Common myeloid progenitor, CD34-positive (primary cell): Measurements from ENCODE around the gene SLC17A1.
A peak's percentile ranks its signal among the peaks of the same experiment; 100 is the strongest.

Experiments
- CTCF ChIA-PET: fragments of 350-600 bp; sonication (Branson Sonifier 250); formaldehyde crosslinking; loops from one replicate; lab custom pipeline; 2021; ENCODE audit warnings: antibody characterized with exemption; lab: Charles Lee
- POLR2A ChIA-PET: fragments of 350-600 bp; sonication (Branson Sonifier 250); formaldehyde crosslinking; loops from one replicate; lab custom pipeline; 2021; ENCODE audit warnings: antibody characterized with exemption; lab: Charles Lee
- DNase-seq, 3 donors: peaks; one replicate each; pipeline versions ENCODE4 v3.0.0 to v3.0.0-alpha.2; 2013
- H3K27ac ChIP-seq, 2 experiments: 1 replicate in 1 of 2; 2 replicates in 1 of 2; pipeline ENCODE4 v1.7.0; 2013; ENCODE audit warnings: inconsistent platforms in 2 of 2, low read length in 2 of 2, mild to moderate bottlenecking in 2 of 2, low read depth in 1 of 2, moderate library complexity in 1 of 2; ENCODE audit not compliant: severe bottlenecking in 2 of 2, insufficient read depth in 1 of 2, poor library complexity in 1 of 2
- H3K27me3 ChIP-seq, 5 experiments: replicated peaks in 2 of 5; 1 replicate in 3 of 5; 2 replicates in 2 of 5; pipeline versions ENCODE4 v1.6.1 to v1.7.0; 2013; ENCODE audit warnings: low read length in 4 of 5, mild to moderate bottlenecking in 2 of 5, moderate library complexity in 2 of 5, inconsistent platforms in 1 of 5; ENCODE audit not compliant: insufficient read depth in 5 of 5, control insufficient read depth in 4 of 5
- H3K36me3 ChIP-seq, 4 experiments: 1 replicate in 2 of 4; 2 replicates in 2 of 4; pipeline versions ENCODE4 v1.6.1 to v1.7.0; 2013; ENCODE audit warnings: low read length in 3 of 4, control low read depth in 1 of 4, mild to moderate bottlenecking in 1 of 4; ENCODE audit not compliant: control insufficient read depth in 4 of 4, insufficient read depth in 4 of 4
- H3K4me1 ChIP-seq, 4 experiments: 1 replicate in 3 of 4; 2 replicates in 1 of 4; pipeline versions ENCODE4 v1.6.1 to v1.7.1; 2013; ENCODE audit warnings: low read length in 3 of 4, mild to moderate bottlenecking in 3 of 4, control low read depth in 1 of 4, inconsistent platforms in 1 of 4, moderate library complexity in 1 of 4; ENCODE audit not compliant: control insufficient read depth in 4 of 4, insufficient read depth in 4 of 4; ENCODE audit errors: control extremely low read depth in 1 of 4
- H3K4me3 ChIP-seq, 7 experiments: 1 replicate in 4 of 7; 2 replicates in 3 of 7; pipeline versions ENCODE4 v1.5.1 to v1.7.0; 2013; ENCODE audit warnings: mild to moderate bottlenecking in 7 of 7, low read length in 6 of 7, moderate library complexity in 6 of 7, inconsistent platforms in 2 of 7, low read depth in 2 of 7, control low read depth in 1 of 7; ENCODE audit not compliant: insufficient read depth in 4 of 7, control insufficient read depth in 1 of 7; ENCODE audit errors: extremely low read depth in 1 of 7
- H3K9me3 ChIP-seq, 5 experiments: 1 replicate in 4 of 5; 2 replicates in 1 of 5; pipeline versions ENCODE4 v1.6.1 to v1.7.1; 2013; ENCODE audit warnings: low read length in 4 of 5, mild to moderate bottlenecking in 2 of 5, inconsistent platforms in 1 of 5, low read depth in 1 of 5, moderate library complexity in 1 of 5; ENCODE audit not compliant: control insufficient read depth in 4 of 5, insufficient read depth in 2 of 5; ENCODE audit errors: control extremely low read depth in 1 of 5
- WGBS: methylation state at CpG from one replicate; pipeline ENCODE4 v1.1.5; 2013; ENCODE audit not compliant: insufficient coverage; 5-methylcytosine and 5-hydroxymethylcytosine counted together

Gene SLC17A1

DNA sequence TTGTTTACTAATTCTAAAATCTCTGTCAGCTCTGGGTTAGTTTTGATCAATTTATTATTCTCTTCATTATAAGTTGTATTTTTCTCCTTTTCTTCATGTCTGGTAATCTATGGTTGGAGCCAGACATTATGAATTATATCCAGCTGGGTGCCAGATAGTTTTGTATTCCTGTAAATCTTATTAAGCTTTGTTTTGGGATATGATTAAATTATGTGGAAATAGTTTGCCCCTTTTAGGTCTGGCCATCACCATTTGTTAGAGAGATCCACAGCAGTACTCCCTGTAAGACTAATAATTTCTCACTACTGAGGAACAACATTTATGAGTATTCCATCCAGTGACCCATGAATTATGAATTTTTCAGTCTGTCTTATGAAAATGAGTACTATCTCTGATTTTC is 20.9 kb upstream of the SLC17A1 start:
- ChIA-PET POLR2A (no interaction called here), CTCF (no interaction called here)
- Histone ChIP-seq H3K27ac (no peak overlapping the region), H3K9me3 (no peaks in the 10 kb centered on the region), H3K27me3 (no peaks in the 10 kb centered on the region), H3K4me3 (no peak overlapping the region), H3K4me1 (no peaks in the 10 kb centered on the region), H3K36me3 (no peaks in the 10 kb centered on the region)
- DNase-seq = no peak

- DNase-seq = peak in 1 of 3 donors; percentile 11
- no peaks in the 10 kb centered on the region for H3K36me3 ChIP-seq
- H3K27me3 ChIP-seq = no peaks in the 10 kb centered on the region
- no peaks in the 10 kb centered on the region for H3K4me1 ChIP-seq
- POLR2A ChIA-PET = no interaction called here
- H3K4me3 ChIP-seq = no peak overlapping the region
- 83% methylated on average over 1 of the region's 2 CpGs for WGBS
- no peak overlapping the region for H3K27ac ChIP-seq
- H3K9me3 ChIP-seq = no peaks in the 10 kb centered on the region
- CTCF ChIA-PET = no interaction called here
These were observed 20.1 kb upstream of the SLC17A1 start for GRCh38 chr6:25851961-25852360.

GRCh38 chr6:25844518-25844917 is 12.7 kb upstream of the SLC17A1 start:
- ChIA-PET POLR2A (no interaction called here), CTCF (no interaction called here)
- Histone ChIP-seq H3K36me3 (no peaks in the 10 kb centered on the region), H3K4me1 (no peaks in the 10 kb centered on the region), H3K27ac (no peak overlapping the region), H3K27me3 (no peaks in the 10 kb centered on the region), H3K4me3 (no peak overlapping the region), H3K9me3 (no peaks in the 10 kb centered on the region)
- 88% methylated on average over 1 of the region's 2 CpGs for WGBS
- DNase-seq = no peak

DNA sequence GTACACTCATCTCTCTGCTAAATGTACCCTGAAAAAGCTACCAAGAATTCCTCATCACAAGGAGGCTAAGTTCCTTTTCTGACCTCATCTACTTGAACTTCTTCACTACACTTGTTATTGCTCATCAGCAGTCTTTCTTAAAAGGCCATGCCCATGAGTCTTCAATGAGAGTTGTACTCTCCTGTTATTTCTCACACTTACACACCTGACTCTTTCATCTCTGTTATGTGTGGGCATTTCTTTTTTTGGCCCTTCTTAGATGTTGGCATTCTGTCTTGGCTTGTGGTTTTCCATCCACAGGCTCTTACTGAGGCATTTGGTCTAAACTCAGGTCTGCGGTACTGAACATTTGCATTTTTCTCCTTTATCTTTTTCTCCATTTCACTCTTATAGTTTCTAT is 10.7 kb upstream of the SLC17A1 start:
- CTCF ChIA-PET = no interaction called here
- POLR2A ChIA-PET = no interaction called here
- WGBS = no CpG with 5 or more reads among the region's 1 CpG
- no peaks in the 10 kb centered on the region for H3K4me1 ChIP-seq
- no peak overlapping the region for H3K4me3 ChIP-seq
- no peaks in the 10 kb centered on the region for H3K27me3 ChIP-seq
- DNase-seq = no peak
- H3K27ac ChIP-seq = no peak overlapping the region
- no peaks in the 10 kb centered on the region for H3K9me3 ChIP-seq
- no peaks in the 10 kb centered on the region for H3K36me3 ChIP-seq

DNA sequence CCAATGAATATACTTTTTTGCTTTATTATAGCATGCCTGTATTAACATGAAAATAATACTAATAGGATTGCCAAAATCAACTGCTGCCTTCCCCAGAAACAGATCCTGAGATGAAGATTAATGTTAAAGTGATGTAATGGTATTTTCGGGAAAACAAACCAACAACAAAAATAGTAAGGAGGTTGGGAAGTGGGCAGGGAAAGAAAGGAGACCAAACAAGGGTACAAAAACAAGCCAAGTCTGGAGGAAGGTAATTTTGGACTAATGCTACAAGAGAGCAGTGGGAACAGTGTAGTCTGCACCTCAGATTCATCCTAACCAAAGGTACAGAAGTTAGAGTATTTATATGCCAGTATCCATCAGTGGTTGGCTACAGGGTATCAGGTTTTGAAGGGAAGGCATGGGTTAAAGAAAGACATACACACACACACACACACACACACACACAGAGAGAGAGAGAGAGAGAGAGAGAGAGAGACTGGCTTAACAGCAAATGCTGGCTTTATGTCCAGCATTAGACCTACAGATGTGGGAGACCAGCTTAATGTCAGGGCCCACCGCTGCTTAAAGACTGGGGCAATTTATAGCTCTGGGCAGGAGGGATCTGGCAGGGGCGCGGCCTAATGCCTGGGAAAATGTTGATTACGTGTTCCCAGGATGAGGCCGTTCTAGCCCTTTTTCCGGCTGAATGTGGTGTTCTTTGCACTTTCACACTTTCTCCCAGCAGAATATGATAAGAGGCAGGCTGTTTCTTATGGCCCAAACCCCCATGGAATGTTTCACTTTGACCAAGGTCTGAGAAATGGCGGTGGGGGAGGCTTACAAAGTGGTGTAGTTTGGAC is 3.8 kb upstream of the SLC17A1 start:
- WGBS = 89% methylated on average over 8 of the region's 8 CpGs
- Histone ChIP-seq H3K27me3 (no peaks in the 10 kb centered on the region), H3K27ac (no peak overlapping the region), H3K36me3 (no peaks in the 10 kb centered on the region), H3K9me3 (no peaks in the 10 kb centered on the region), H3K4me1 (peaks cover 0 to 5% (median 0%) of the 10 kb centered on the region in 4 experiments), H3K4me3 (no peak overlapping the region)
- ChIA-PET CTCF (no interaction called here), POLR2A (no interaction called here)
- no peak for DNase-seq

GRCh38 chr6:25834950-25835349 is 3.1 kb upstream of the SLC17A1 start:
- 33% methylated on average over 1 of the region's 1 CpG for WGBS
- Histone ChIP-seq H3K4me3 (no peak overlapping the region), H3K27ac (no peak overlapping the region), H3K27me3 (no peaks in the 10 kb centered on the region), H3K36me3 (no peaks in the 10 kb centered on the region), H3K9me3 (no peaks in the 10 kb centered on the region), H3K4me1 (peaks cover 0 to 5% (median 0%) of the 10 kb centered on the region in 4 experiments)
- DNase-seq = peak in 2 of 3 donors; percentile 2 to 4
- POLR2A ChIA-PET = no interaction called here
- CTCF ChIA-PET = no interaction called here

DNA sequence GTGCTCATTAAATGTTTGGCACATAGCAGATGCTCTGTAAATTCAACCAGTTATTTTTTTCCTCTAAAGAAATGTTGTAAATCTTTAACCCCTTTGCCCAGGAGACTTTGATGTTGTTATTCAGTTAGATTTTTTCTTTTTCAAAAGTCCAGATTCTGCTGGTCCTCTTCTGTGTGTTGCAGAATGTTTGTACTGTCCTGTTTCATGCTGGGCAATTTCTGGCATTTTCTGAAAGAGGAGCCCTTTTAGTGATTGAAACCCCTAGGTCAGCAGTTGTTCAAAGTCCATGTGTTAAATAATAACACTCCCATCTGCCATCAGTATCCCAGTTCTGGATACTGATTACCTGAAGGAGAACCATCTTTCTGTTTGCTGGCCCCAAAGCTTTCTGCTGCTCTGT is 1.3 kb upstream of the SLC17A1 start:
- no peak for DNase-seq
- H3K27me3 ChIP-seq = no peaks in the 10 kb centered on the region
- H3K9me3 ChIP-seq = no peaks in the 10 kb centered on the region
- no peaks in the 10 kb centered on the region for H3K36me3 ChIP-seq
- no peak overlapping the region for H3K27ac ChIP-seq
- no peak overlapping the region for H3K4me3 ChIP-seq
- ChIA-PET CTCF (no interaction called here), POLR2A (no interaction called here)
- H3K4me1 ChIP-seq = peaks cover 0 to 5% (median 0%) of the 10 kb centered on the region in 4 experiments
